ENCODE data around the gene VHLL. TPM values are rescaled to one million over a fixed set of nuclear protein-coding genes. Genes with fewer than 3 reads are reported as not detected.
"Not testable (repeated sequence)": the region's sequence is repeated elsewhere in the genome, so short reads cannot be mapped to it uniquely, and the experiment has no call there.

Gene VHLL
- total RNA-seq = not detected

GRCh38 chr1:156298852-156299357 lies at the start of gene VHLL:
Gene VHLL, minus strand, starts transcription at chr1:156299307. Its CDS starts 118 bp downstream, at chr1:156299189.
- intact Hi-C loops (cut with DNase I; ENCODE audit: low total_unique reads) (no loop called here), in situ Hi-C loops (cut with MboI; ENCODE audit: low pct_ligation_motif_present in 1 of 4, low pct_unique_long_range_greater_than_20kb in 1 of 4, low sequenced_read_pairs in 3 of 4) (no loop called here)
- H3K27me3 ChIP-seq = no peaks in the 10 kb centered on the region
- no peak within 1 kb of the TSS for H3K27ac ChIP-seq
- no peak within 1 kb of the TSS for H3K4me3 ChIP-seq
- H3K4me1 ChIP-seq = peaks cover 6 to 15% (median 9%) of the 10 kb centered on the region in 4 donors
- no peaks in the 10 kb centered on the region for H3K36me3 ChIP-seq
- DNase-seq = no peak
- 91% methylated on average over 19 of the region's 19 CpGs; no CpG with 5 or more reads in 1 of the 2 donors for WGBS, 2 donors (ENCODE audit: low coverage in 1 of 2)
- no peaks in the 10 kb centered on the region for H3K9me3 ChIP-seq
- TF ChIP-seq EP300 (IDR thresholded peaks at IDR 0.05; ENCODE audit: low read depth) (no peak), POLR2AphosphoS5 (IDR thresholded peaks at IDR 0.05) (no peak), POLR2A (IDR thresholded peaks at IDR 0.05) (no peak), CTCF (IDR thresholded peaks at IDR 0.05) (no peak)

DNA sequence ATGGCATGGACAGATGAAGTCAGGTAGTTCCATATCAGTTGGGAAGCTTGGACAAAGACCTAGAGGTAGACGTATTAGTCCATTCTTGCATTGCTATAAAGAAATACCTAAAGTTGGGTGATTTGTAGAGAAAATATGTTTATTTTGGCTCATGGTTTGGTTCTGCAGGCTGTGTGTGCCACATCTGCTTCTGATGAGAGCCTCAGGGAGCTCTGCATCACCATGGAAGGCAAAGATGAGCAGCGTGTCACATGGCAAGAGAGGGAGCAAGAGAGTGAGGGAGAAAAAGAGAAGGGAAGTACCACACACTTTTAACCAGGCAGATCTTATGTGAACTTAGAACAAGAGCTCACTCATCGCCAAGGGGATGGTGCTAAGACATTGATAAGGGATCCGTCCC lies 48.2 kb upstream of the VHLL start:
- Histone ChIP-seq H3K36me3 (no peaks in the 10 kb centered on the region), H3K4me1 (no peaks in the 10 kb centered on the region), H3K27ac (no peak overlapping the region), H3K9me3 (no peaks in the 10 kb centered on the region), H3K4me3 (no peak overlapping the region), H3K27me3 (no peaks in the 10 kb centered on the region)
- TF ChIP-seq EP300 (IDR thresholded peaks at IDR 0.05; ENCODE audit: low read depth) = no peak
- no peak for TF ChIP-seq POLR2A (IDR thresholded peaks at IDR 0.05)
- no peak for TF ChIP-seq POLR2AphosphoS5 (IDR thresholded peaks at IDR 0.05)
- TF ChIP-seq CTCF (IDR thresholded peaks at IDR 0.05) = no peak
- WGBS, 2 donors (ENCODE audit: low coverage in 1 of 2) = 86 to 88% methylated on average over 4 of the region's 4 CpGs
- in situ Hi-C loops (cut with MboI; ENCODE audit: low pct_ligation_motif_present in 1 of 4, low pct_unique_long_range_greater_than_20kb in 1 of 4, low sequenced_read_pairs in 3 of 4) = no loop called here
- intact Hi-C loops (cut with DNase I; ENCODE audit: low total_unique reads) = no loop called here
- DNase-seq = no peak

DNA sequence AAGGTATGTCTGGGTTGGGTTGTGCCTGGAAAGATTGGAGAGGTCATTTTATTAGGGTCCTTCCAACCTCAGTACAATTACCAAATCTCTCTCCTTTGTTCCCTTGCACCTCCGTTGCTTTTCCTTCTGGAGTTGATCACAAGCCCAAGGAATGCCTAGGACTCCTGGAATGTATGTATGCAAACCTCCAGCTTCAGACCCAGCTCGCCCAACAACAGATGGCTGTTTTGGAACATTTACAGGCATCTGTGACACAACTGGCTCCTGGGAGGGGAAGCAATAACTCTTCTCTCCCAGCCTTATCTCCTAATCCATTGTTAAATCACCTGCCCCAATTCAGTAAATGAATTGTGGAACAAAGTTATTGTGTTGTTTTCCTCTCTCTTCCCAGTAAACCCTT lies 47.5 kb upstream of the VHLL start:
- Histone ChIP-seq H3K27ac (no peak overlapping the region), H3K36me3 (no peaks in the 10 kb centered on the region), H3K4me1 (no peaks in the 10 kb centered on the region), H3K9me3 (no peaks in the 10 kb centered on the region), H3K27me3 (no peaks in the 10 kb centered on the region), H3K4me3 (no peak overlapping the region)
- intact Hi-C loops (cut with DNase I; ENCODE audit: low total_unique reads) = no loop called here
- 35% methylated on average over 2 of the region's 2 CpGs; no CpG with 5 or more reads in 1 of the 2 donors for WGBS, 2 donors (ENCODE audit: low coverage in 1 of 2)
- in situ Hi-C loops (cut with MboI; ENCODE audit: low pct_ligation_motif_present in 1 of 4, low pct_unique_long_range_greater_than_20kb in 1 of 4, low sequenced_read_pairs in 3 of 4) = no loop called here
- no peak for DNase-seq
- TF ChIP-seq POLR2AphosphoS5 (IDR thresholded peaks at IDR 0.05) (no peak), EP300 (IDR thresholded peaks at IDR 0.05; ENCODE audit: low read depth) (no peak), CTCF (IDR thresholded peaks at IDR 0.05) (no peak), POLR2A (IDR thresholded peaks at IDR 0.05) (no peak)

DNA sequence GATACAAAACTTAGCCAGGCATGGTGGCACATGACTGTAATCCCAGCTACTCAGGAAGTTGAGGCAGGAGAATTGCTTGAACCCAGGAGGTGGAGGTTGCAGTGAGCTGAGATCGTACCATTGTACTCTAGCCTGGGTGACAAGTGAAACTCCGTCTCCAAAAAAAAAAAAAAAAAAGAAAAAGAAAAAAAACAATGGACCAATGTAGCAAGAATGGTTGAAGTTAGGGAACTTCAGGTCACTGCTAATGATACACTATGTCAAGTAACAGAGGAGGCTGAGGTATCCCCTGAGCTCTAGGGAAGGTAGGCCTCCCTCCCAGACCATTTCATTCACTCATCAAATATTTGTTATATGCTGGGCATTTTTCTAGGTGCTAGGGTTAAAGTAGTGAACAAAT lies 46.9 kb upstream of the VHLL start:
- H3K4me1 ChIP-seq; DNase-seq; H3K9me3 ChIP-seq; H3K4me3 ChIP-seq; H3K27me3 ChIP-seq; intact Hi-C loops (cut with DNase I; ENCODE audit: low total_unique reads); H3K36me3 ChIP-seq; in situ Hi-C loops (cut with MboI; ENCODE audit: low pct_ligation_motif_present in 1 of 4, low pct_unique_long_range_greater_than_20kb in 1 of 4, low sequenced_read_pairs in 3 of 4); H3K27ac ChIP-seq: not testable (repeated sequence)
- 92% methylated on average over 2 of the region's 2 CpGs; no CpG with 5 or more reads in 1 of the 2 donors for WGBS, 2 donors (ENCODE audit: low coverage in 1 of 2)

GRCh38 chr1:156344409-156344808 lies 45.3 kb upstream of the VHLL start:
- DNase-seq = no peak
- Histone ChIP-seq H3K36me3 (no peaks in the 10 kb centered on the region), H3K27ac (no peak overlapping the region), H3K27me3 (no peaks in the 10 kb centered on the region), H3K9me3 (no peaks in the 10 kb centered on the region), H3K4me1 (no peaks in the 10 kb centered on the region), H3K4me3 (no peak overlapping the region)
- intact Hi-C loops (cut with DNase I; ENCODE audit: low total_unique reads) (no loop called here), in situ Hi-C loops (cut with MboI; ENCODE audit: low pct_ligation_motif_present in 1 of 4, low pct_unique_long_range_greater_than_20kb in 1 of 4, low sequenced_read_pairs in 3 of 4) (no loop called here)
- TF ChIP-seq EP300 (IDR thresholded peaks at IDR 0.05; ENCODE audit: low read depth) (no peak), CTCF (IDR thresholded peaks at IDR 0.05) (no peak), POLR2AphosphoS5 (IDR thresholded peaks at IDR 0.05) (no peak), POLR2A (IDR thresholded peaks at IDR 0.05) (no peak)
- WGBS, 2 donors (ENCODE audit: low coverage in 1 of 2) = 82 to 89% methylated on average over 1 to 3 of the region's 3 CpGs
